PC-9 (cell line): ENCODE measurements around the gene NEK9. TPM values are rescaled to one million over a fixed set of nuclear protein-coding genes. Genes with fewer than 3 reads are reported as not detected.

Experiments
- Bru-seq: library from RNA; stranded (reverse); fragments of 400-500 nt; gene quantifications from one replicate; lab custom pipeline; 2021; lab: Mats Ljungman, UMichigan
- BruChase-seq, 2 experiments: library from RNA; stranded (reverse); fragments of 400-500 nt; gene quantifications; one replicate each; lab custom pipeline; 2021; lab: Mats Ljungman, UMichigan
- BruUV-seq: library from RNA; stranded (reverse); fragments of 400-500 nt; replicated peaks from 2 replicates; lab custom pipeline; 2021; lab: Mats Ljungman, UMichigan
- CTCF ChIA-PET: fragments of 300-600 bp; sonication (Branson Sonifier 250); formaldehyde crosslinking; loops from one replicate; lab custom pipeline; 2022; ENCODE audit warnings: antibody characterized with exemption; lab: Charles Lee
- POLR2A ChIA-PET: fragments of 300-600 bp; sonication (Branson Sonifier 250); formaldehyde crosslinking; loops from one replicate; lab custom pipeline; 2022; ENCODE audit warnings: antibody characterized with exemption; ENCODE audit not compliant: unreplicated experiment; lab: Charles Lee
- DNase-seq, 2 experiments: peaks; one replicate each; pipeline versions ENCODE4 v3.0.0 to v3.0.0-alpha.2; 2015 to 2022; ENCODE audit warnings: mixed read lengths in 1 of 2
- H2AFZ ChIP-seq: fragments of 200-600 bp; sonication (generic); 2 replicates; pipeline ENCODE4 v1.8.1; 2017; ENCODE audit warnings: antibody characterized with exemption
- H3F3A ChIP-seq: fragments of 200-600 bp; sonication (generic); 2 replicates; pipeline ENCODE4 v1.8.1; 2017; ENCODE audit warnings: antibody characterized with exemption, mild to moderate bottlenecking, low read depth; ENCODE audit not compliant: insufficient read depth
- H3K27ac ChIP-seq: fragments of 200-600 bp; sonication (generic); 2 replicates; pipeline ENCODE4 v1.6.1; 2016; ENCODE audit warnings: mixed run types
- H3K27me3 ChIP-seq: fragments of 200-600 bp; sonication (generic); 2 replicates; pipeline ENCODE4 v1.6.1; 2016; ENCODE audit warnings: low read depth, mixed run types; ENCODE audit not compliant: insufficient read depth
- H3K36me3 ChIP-seq: fragments of 200-600 bp; sonication (generic); 2 replicates; pipeline ENCODE4 v1.6.1; 2016; ENCODE audit warnings: low read depth, mixed run types
- H3K4me1 ChIP-seq: fragments of 200-600 bp; sonication (generic); replicated peaks from 2 replicates; pipeline ENCODE4 v1.6.1; 2016; ENCODE audit warnings: mixed run types; ENCODE audit not compliant: insufficient read depth
- H3K4me2 ChIP-seq: fragments of 200-600 bp; sonication (generic); 2 replicates; pipeline ENCODE4 v1.6.1; 2017; ENCODE audit warnings: mixed run types
- H3K4me3 ChIP-seq: fragments of 200-600 bp; sonication (generic); 2 replicates; pipeline ENCODE4 v1.6.1; 2016; ENCODE audit warnings: mixed run types
- H3K79me2 ChIP-seq: fragments of 200-600 bp; sonication (generic); 2 replicates; pipeline ENCODE4 v1.6.1; 2017; ENCODE audit warnings: low read depth, mixed run types
- H3K9me2 ChIP-seq: fragments of 200-600 bp; sonication (generic); 2 replicates; pipeline ENCODE4 v1.8.1; 2017; ENCODE audit warnings: mild to moderate bottlenecking; ENCODE audit not compliant: insufficient read depth
- H3K9me3 ChIP-seq: fragments of 200-600 bp; sonication (generic); 2 replicates; pipeline ENCODE4 v1.8.1; 2016; ENCODE audit warnings: low read depth; ENCODE audit not compliant: insufficient read depth
- H4K20me1 ChIP-seq: fragments of 200-600 bp; sonication (generic); 2 replicates; pipeline ENCODE4 v1.8.1; 2017; ENCODE audit not compliant: insufficient read depth
- CTCF ChIP-seq: fragments of 200-600 bp; sonication (generic); conservative IDR thresholded peaks from 2 replicates; pipeline ENCODE4 v1.6.1; 2017; ENCODE audit warnings: mixed run types, antibody characterized with exemption, mild to moderate bottlenecking, moderate library complexity
- EZH2 ChIP-seq: fragments of 200-600 bp; sonication (generic); IDR thresholded peaks from 2 replicates; pipeline ENCODE4 v1.8.0; 2017; ENCODE audit warnings: antibody characterized with exemption, low read depth
- intact Hi-C: fragments of 100-400 bp; cut with micrococcal nuclease; formaldehyde crosslinking; loops from one replicate; pipeline ENCODE4 v1.10.0; 2022; ENCODE audit not compliant: unreplicated experiment
- long read RNA-seq: library from polyadenylated mRNA; stranded (forward); transcript quantifications from one replicate; pipeline ENCODE4 v2.0.0, GENCODE V29; 2022
- total RNA-seq: library from RNA; stranded (reverse); gene quantifications from 2 replicates; pipeline ENCODE4 v1.2.3, GENCODE V29; 2021

The NEK9 gene
- 170 and 174 TPM in 2 replicates for total RNA-seq
- percentile 94 among the genes with signal in this experiment for Bru-seq, nascent RNA
- percentile 94 among the genes with signal in this experiment for BruChase-seq, experiment 1, labeled RNA remaining after a 2-hour chase
- BruChase-seq, experiment 2, labeled RNA remaining after a 6-hour chase: percentile 93 among the genes with signal in this experiment
- long read RNA-seq, full-length matches to known transcripts: 6 of 85 reads
- long read RNA-seq, partial matches to known transcripts: 12 of 85 reads
- long read RNA-seq, other reads (novel, unspliced or antisense): 67 of 85 reads

GRCh38 chr14:75126679-75127473, at the start of gene NEK9:
NEK9 (minus strand) TSS chr14:75127048; CDS start chr14:75126921, 127 bp downstream.
- peak within 1 kb of the TSS; percentile 87 for H3K4me2 ChIP-seq
- H3K4me1 ChIP-seq: peaks cover 47% of the 10 kb centered on the region
- intact Hi-C loops: loop anchor here (1.0 to 10.0 kb wide), 5 partner anchors 132 to 1258 kb away; partner anchors contain the start of genes ERG28, FLVCR2, IFT43 and TTLL5
- peaks cover 60% of the 10 kb centered on the region for H3K79me2 ChIP-seq
- peak; percentile 88 to 98 for DNase-seq
- H3K4me3 ChIP-seq: peak within 1 kb of the TSS; percentile 64
- POLR2A ChIA-PET: interaction anchor here (0.6 to 0.9 kb wide), 7 partner anchors 42 to 757 kb away, joined by 3 to 14 read pairs (median 5); partner anchors contain the start of genes ERG28 and TTLL5
- no peaks in the 10 kb centered on the region for H3K27me3 ChIP-seq
- no peaks in the 10 kb centered on the region for H3K9me2 ChIP-seq
- H2AFZ ChIP-seq: peak within 1 kb of the TSS; percentile 83
- CTCF ChIA-PET: interaction anchor here (0.5 to 1.3 kb wide), 8 partner anchors 57 to 266 kb away, joined by 3 to 4 read pairs (median 3); partner anchors contain the start of gene RPS6KL1
- peaks cover 77% of the 10 kb centered on the region for H3F3A ChIP-seq
- H4K20me1 ChIP-seq: peaks cover 17% of the 10 kb centered on the region
- no peak for TF ChIP-seq CTCF
- peaks cover 7% of the 10 kb centered on the region; the same call in 1 of the 2 replicates for H3K36me3 ChIP-seq
- no peaks in the 10 kb centered on the region; the same call in 1 of the 2 replicates for H3K9me3 ChIP-seq
- H3K27ac ChIP-seq: peak within 1 kb of the TSS; percentile 85
- no TSS peak for BruUV-seq

GRCh38 chr14:75176142-75176820, 49.4 kb upstream of the NEK9 start, which contains the start of gene TMED10:
TMED10 (minus strand) TSS chr14:75176612; CDS start chr14:75176579, 33 bp downstream.
- H3K27ac ChIP-seq: peak within 1 kb of the TSS; percentile 94
- intact Hi-C loops: loop anchor here (1.0 to 5.0 kb wide), 6 partner anchors 24 to 281 kb away; no protein-coding TSS in a partner anchor
- ChIA-PET CTCF (interaction anchor here (0.7 to 1.8 kb wide), 2 partner anchors 119 to 125 kb away, joined by 3 to 13 read pairs; no protein-coding TSS in a partner anchor), POLR2A (interaction anchor here (0.6 to 1.2 kb wide), 11 partner anchors 26 to 1919 kb away, joined by 3 to 8 read pairs (median 3); partner anchors contain the start of gene FOS)
- no peaks in the 10 kb centered on the region for H3K9me3 ChIP-seq
- H3K79me2 ChIP-seq: peaks cover 52% of the 10 kb centered on the region
- peak; percentile 84 to 96 for DNase-seq
- H4K20me1 ChIP-seq: peaks cover 39% of the 10 kb centered on the region
- no peaks in the 10 kb centered on the region for H3K27me3 ChIP-seq
- peaks cover 26% of the 10 kb centered on the region for H3K4me1 ChIP-seq
- peak within 1 kb of the TSS; percentile 80 for H2AFZ ChIP-seq
- TSS peak; percentile 86 for BruUV-seq
- TF ChIP-seq EZH2 (no peak), CTCF (no peak)
- peak within 1 kb of the TSS; percentile 80 for H3K4me3 ChIP-seq
- H3F3A ChIP-seq: peaks cover 7% of the 10 kb centered on the region
- H3K4me2 ChIP-seq: peak within 1 kb of the TSS; percentile 84
- H3K9me2 ChIP-seq: no peaks in the 10 kb centered on the region
- H3K36me3 ChIP-seq: peaks cover 22% of the 10 kb centered on the region; the same call in 1 of the 2 replicates
